SK-N-SH (cell line): ENCODE measurements around the gene PCSK6. TPM values are rescaled to one million over a fixed set of nuclear protein-coding genes. Genes with fewer than 3 reads are reported as not detected.

Source experiments
- CTCF ChIA-PET: fragments of 300-600, 350-600 bp; formaldehyde crosslinking; extraction: SDS; loops from one replicate; lab custom pipeline; 2021; lab: Yijun Ruan, JAX
- POLR2A ChIA-PET: fragments of 350-600 bp; sonication (Branson Sonifier 250); formaldehyde crosslinking; extraction: SDS; loops from one replicate; lab custom pipeline; 2020; ENCODE audit warnings: antibody characterized with exemption, inconsistent platforms; lab: Yijun Ruan, JAX
- DNase-seq: peaks from one replicate; pipeline ENCODE4 v3.0.0; 2012
- H2AFZ ChIP-seq: fragments of 200-600 bp; sonication (generic); 2 replicates; pipeline ENCODE4 v1.8.1; 2016; ENCODE audit warnings: antibody characterized with exemption, mild to moderate bottlenecking, low read depth
- H3F3A ChIP-seq: fragments of 200-600 bp; sonication (generic); replicated peaks from 2 replicates; pipeline ENCODE3; 2016; ENCODE audit warnings: antibody characterized with exemption, mild to moderate bottlenecking; ENCODE audit not compliant: insufficient read depth
- H3K27ac ChIP-seq, 2 experiments: fragments of 200-500 bp in 1 of 2; fragments of 200-600 bp in 1 of 2; sonication (Bioruptor generic) in 1 of 2; sonication (generic), shearing (Covaris generic) in 1 of 2; 2 replicates each; pipeline versions ENCODE4 v1.5.1 to v1.6.1; 2014 to 2016; ENCODE audit warnings: low read depth in 2 of 2, inconsistent platforms in 1 of 2, low read length in 1 of 2, mild to moderate bottlenecking in 1 of 2, mixed read lengths in 1 of 2
- H3K27me3 ChIP-seq: fragments of 200-600 bp; sonication (generic), shearing (Covaris generic); 2 replicates; pipeline ENCODE4 v1.6.1; 2016; ENCODE audit warnings: mixed run types; ENCODE audit not compliant: insufficient read depth
- H3K36me3 ChIP-seq, 2 experiments: fragments of 200-500 bp in 1 of 2; fragments of 200-600 bp in 1 of 2; sonication (Bioruptor generic) in 1 of 2; sonication (generic) in 1 of 2; replicated peaks in 1 of 2; 2 replicates each; pipeline versions ENCODE3 to v1.5.1; 2014 to 2016; ENCODE audit warnings: low read length in 1 of 2, mild to moderate bottlenecking in 1 of 2; ENCODE audit not compliant: insufficient read depth in 2 of 2, control insufficient read depth in 1 of 2
- H3K4me1 ChIP-seq, 2 experiments: fragments of 200-500 bp in 1 of 2; fragments of 200-600 bp in 1 of 2; sonication (Bioruptor generic) in 1 of 2; sonication (generic), shearing (Covaris generic) in 1 of 2; 2 replicates each; pipeline versions ENCODE4 v1.5.1 to v1.6.1; 2014 to 2016; ENCODE audit warnings: low read depth in 1 of 2, low read length in 1 of 2, mixed run types in 1 of 2; ENCODE audit not compliant: insufficient read depth in 2 of 2, control insufficient read depth in 1 of 2
- H3K4me2 ChIP-seq: fragments of 200-600 bp; sonication (generic), shearing (Covaris generic); 2 replicates; pipeline ENCODE4 v1.6.1; 2017; ENCODE audit warnings: mixed run types
- H3K4me3 ChIP-seq, 2 experiments: fragments of 200-500 bp in 1 of 2; fragments of 200-600 bp in 1 of 2; sonication (Bioruptor generic) in 1 of 2; sonication (generic), shearing (Covaris generic) in 1 of 2; 2 replicates each; pipeline versions ENCODE4 v1.5.1 to v1.8.1; 2014 to 2016; ENCODE audit warnings: low read depth in 2 of 2, inconsistent platforms in 1 of 2, low read length in 1 of 2, mild to moderate bottlenecking in 1 of 2, mixed read lengths in 1 of 2, moderate library complexity in 1 of 2
- H3K79me2 ChIP-seq: fragments of 200-600 bp; sonication (generic); 2 replicates; pipeline ENCODE4 v1.8.1; 2017; ENCODE audit warnings: mild to moderate bottlenecking; ENCODE audit not compliant: insufficient read depth
- H3K9ac ChIP-seq: fragments of 200-600 bp; sonication (generic); 2 replicates; pipeline ENCODE4 v1.6.1; 2017; ENCODE audit warnings: mixed run types
- H3K9me2 ChIP-seq: fragments of 200-600 bp; sonication (generic); 2 replicates; pipeline ENCODE4 v1.6.1; 2017; ENCODE audit warnings: mixed run types
- H3K9me3 ChIP-seq: fragments of 200-600 bp; sonication (generic); 2 replicates; pipeline ENCODE4 v1.6.1; 2017; ENCODE audit warnings: mixed run types, mild to moderate bottlenecking, moderate library complexity
- H4K20me1 ChIP-seq: fragments of 200-600 bp; sonication (generic); 2 replicates; pipeline ENCODE4 v1.6.1; 2017; ENCODE audit warnings: mild to moderate bottlenecking, mixed run types; ENCODE audit not compliant: insufficient read depth
- CHD2 ChIP-seq: fragments of 150-350 bp; IDR thresholded peaks from 2 replicates; pipeline ENCODE4 v1.6.1; 2018; ENCODE audit warnings: low read length; ENCODE audit not compliant: partially characterized antibody
- EP300 ChIP-seq, 2 experiments: IDR thresholded peaks; 2 replicates each; pipeline versions ENCODE4 v1.4.0 to v1.6.1; 2012; ENCODE audit warnings: borderline replicate concordance in 1 of 2, low read depth in 1 of 2, low read length in 1 of 2
- FOXJ3 ChIP-seq: sonication (generic); formaldehyde crosslinking; IDR thresholded peaks from 2 replicates; pipeline ENCODE4 v1.5.1; 2020; ENCODE audit warnings: mild to moderate bottlenecking, missing genetic modification reagents
- FOXM1 ChIP-seq: IDR thresholded peaks from 2 replicates; pipeline ENCODE4 v1.4.0; 2012; ENCODE audit warnings: low read depth, mild to moderate bottlenecking
- JUND ChIP-seq: IDR thresholded peaks from 2 replicates; pipeline ENCODE4 v1.4.0; 2012
- NFIC ChIP-seq: IDR thresholded peaks from 2 replicates; pipeline ENCODE4 v1.4.0; 2012; ENCODE audit warnings: borderline replicate concordance
- NRF1 ChIP-seq: IDR thresholded peaks from 2 replicates; pipeline ENCODE4 v1.6.1; 2012; ENCODE audit warnings: low read depth, mild to moderate bottlenecking, low read length
- PBX3 ChIP-seq: IDR thresholded peaks from 2 replicates; pipeline ENCODE4; 2012
- POLR2AphosphoS5 ChIP-seq: IDR thresholded peaks from 2 replicates; pipeline ENCODE4 v1.6.1; 2012; ENCODE audit warnings: low read depth, low read length
- SIN3A ChIP-seq: IDR thresholded peaks from 2 replicates; pipeline ENCODE4 v1.6.1; 2012; ENCODE audit warnings: low read depth, mild to moderate bottlenecking, low read length, moderate library complexity, borderline replicate concordance
- TAF1 ChIP-seq: IDR thresholded peaks from 2 replicates; pipeline ENCODE4 v1.6.1; 2012; ENCODE audit warnings: low read depth, mild to moderate bottlenecking, low read length, moderate library complexity, borderline replicate concordance
- USF2 ChIP-seq: fragments of 150-350 bp; IDR thresholded peaks from 2 replicates; pipeline ENCODE4 v1.6.1; 2017; ENCODE audit warnings: antibody characterized with exemption, low read length, low read depth, borderline replicate concordance
- YY1 ChIP-seq: IDR thresholded peaks from 2 replicates; pipeline ENCODE4 v1.4.0; 2012; ENCODE audit warnings: low read depth, mild to moderate bottlenecking
- ZBTB33 ChIP-seq: IDR thresholded peaks from 2 replicates; pipeline ENCODE4 v1.4.0; 2012; ENCODE audit warnings: low read depth, borderline replicate concordance
- WGBS: methylation state at CpG from one replicate; pipeline ENCODE4 v1.1.6; 2017; ENCODE audit warnings: low lambda C conversion rate; 5-methylcytosine and 5-hydroxymethylcytosine counted together
- polyA plus RNA-seq, 3 experiments: library from polyadenylated mRNA; depleted of rRNA; stranded (reverse); fragments of >200 nt; gene quantifications; 2 replicates each; pipeline ENCODE4 v1.2.3, GENCODE V29; 2012

The PCSK6 gene
- polyA plus RNA-seq, 1 of the 3 experiments (the other 2 are of a cell fraction): 0.03 TPM

GRCh38 chr15:101494251-101494796 lies 4.8 kb upstream of the PCSK6 start:
- Histone ChIP-seq H3K9ac (no peak overlapping the region), H3K9me3 (no peaks in the 10 kb centered on the region), H3K36me3 (no peaks in the 10 kb centered on the region), H3K4me1 (no peaks in the 10 kb centered on the region; a peak in 1 of 4 replicates), H3K27ac (no peak overlapping the region), H3K79me2 (no peaks in the 10 kb centered on the region), H3K4me3 (no peak overlapping the region), H3F3A (no peaks in the 10 kb centered on the region), H2AFZ (no peak overlapping the region), H3K9me2 (no peaks in the 10 kb centered on the region), H4K20me1 (no peaks in the 10 kb centered on the region), H3K4me2 (no peak overlapping the region), H3K27me3 (no peaks in the 10 kb centered on the region)
- no peak for DNase-seq
- POLR2A ChIA-PET: no interaction called here
- WGBS: 54% methylated on average over 9 of the region's 10 CpGs
- CTCF ChIA-PET: interaction anchor here (0.8 to 0.9 kb wide), 2 partner anchors 38 to 113 kb away, joined by 3 read pairs; no protein-coding TSS in a partner anchor
- no peak for TF ChIP-seq POLR2AphosphoS5
- no peak for TF ChIP-seq TAF1
- no peak for TF ChIP-seq PBX3
- no peak for TF ChIP-seq FOXM1
- no peak for TF ChIP-seq FOXJ3 (CRISPR knock-in tag)
- TF ChIP-seq NFIC: no peak
- TF ChIP-seq YY1: no peak
- no peak for TF ChIP-seq USF2
- no peak for TF ChIP-seq JUND
- no peak for TF ChIP-seq NRF1
- no peak for TF ChIP-seq ZBTB33
- TF ChIP-seq SIN3A: no peak
- TF ChIP-seq EP300 (IDR thresholded peaks at IDR 0.05; ENCODE audit: borderline replicate concordance in 1 of 2, low read depth in 1 of 2, low read length in 1 of 2): no peak
- TF ChIP-seq CHD2: no peak
